ENCODE data around the gene CEPT1.
"Not testable (repeated sequence)": the region's sequence is repeated elsewhere in the genome, so short reads cannot be mapped to it uniquely, and the experiment has no call there.

Gene CEPT1

GRCh38 chr1:111139956-111140679, at the start of gene CEPT1, which contains the start of gene DRAM2:
CEPT1 (plus strand) TSS chr1:111140223; CDS start chr1:111147715, 7,492 bp downstream.
DRAM2 (minus strand) TSS chr1:111140093; CDS start chr1:111131554, 8,539 bp downstream.
- in situ Hi-C loops (cut with HindIII; ENCODE audit: low sequenced_read_pairs), result no loop called here

- in situ Hi-C loops (cut with HindIII; ENCODE audit: low sequenced_read_pairs), result not testable (repeated sequence)
Observed at GRCh38 chr1:111095421-111095820, 44.6 kb upstream of the CEPT1 start.

GRCh38 chr1:111097356-111098099, 42.5 kb upstream of the CEPT1 start:
- in situ Hi-C loops (cut with HindIII; ENCODE audit: low sequenced_read_pairs), result no loop called here

DNA sequence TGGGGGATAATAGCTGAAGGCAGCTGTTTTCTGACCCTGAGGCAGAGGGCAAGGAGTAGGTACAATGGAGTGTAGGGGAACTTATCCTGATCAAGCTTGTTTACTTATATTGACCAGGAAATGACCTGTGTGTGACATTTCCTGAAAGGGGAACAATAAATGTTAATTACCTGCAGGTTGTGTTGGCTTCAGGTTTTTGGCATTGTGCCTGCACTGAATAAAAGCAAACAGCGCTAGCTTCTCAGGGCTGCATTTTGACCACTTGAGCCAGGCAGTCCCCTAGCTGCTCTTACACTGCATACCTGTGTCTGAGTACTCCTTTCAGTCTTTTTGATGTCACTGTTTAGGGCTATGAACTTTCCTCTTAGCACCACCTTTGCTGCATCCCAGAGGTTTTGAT, 40.7 kb upstream of the CEPT1 start:
- in situ Hi-C loops (cut with HindIII; ENCODE audit: low sequenced_read_pairs), result no loop called here

GRCh38 chr1:111101854-111102642, 38.0 kb upstream of the CEPT1 start:
- in situ Hi-C loops (cut with HindIII; ENCODE audit: low sequenced_read_pairs), result no loop called here

GRCh38 chr1:111104981-111105380, 35.0 kb upstream of the CEPT1 start:
- in situ Hi-C loops (cut with HindIII; ENCODE audit: low sequenced_read_pairs), result no loop called here

DNA sequence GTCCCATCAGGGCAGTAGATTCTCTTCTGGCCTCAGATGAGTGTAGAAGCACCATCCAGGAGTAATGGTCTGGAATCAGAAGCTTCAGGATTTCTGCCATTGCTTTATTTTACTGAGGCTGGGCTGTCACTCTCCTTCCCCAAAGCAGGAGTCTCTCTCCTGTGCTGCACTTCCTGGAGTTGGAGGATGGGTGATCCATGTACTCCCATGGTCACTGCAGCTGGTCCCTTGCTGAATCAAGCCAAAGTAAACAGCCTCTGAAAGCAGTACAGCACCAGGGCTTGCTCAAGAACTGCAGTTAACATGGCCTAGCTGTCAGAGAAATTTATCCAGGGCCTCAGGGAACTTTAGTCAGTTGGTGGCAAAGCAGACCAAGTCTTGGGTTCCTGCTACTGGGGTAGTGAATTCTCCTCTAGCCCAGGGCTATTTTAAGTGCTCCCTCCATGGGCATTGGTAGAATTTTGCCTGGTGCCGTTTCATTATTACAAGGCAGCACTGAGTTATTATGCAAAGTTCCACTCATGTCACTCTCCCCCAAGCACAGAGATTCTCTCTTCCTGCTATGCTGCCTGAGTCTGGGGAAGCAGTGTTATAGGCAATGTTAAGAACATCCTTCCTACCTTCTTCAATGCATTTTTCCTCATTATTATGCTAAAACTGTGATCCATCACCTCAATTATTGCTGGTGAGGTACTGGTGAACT, 29.7 kb upstream of the CEPT1 start:
- in situ Hi-C loops (cut with HindIII; ENCODE audit: low sequenced_read_pairs), result no loop called here

GRCh38 chr1:111116496-111116895, 23.5 kb upstream of the CEPT1 start:
- in situ Hi-C loops (cut with HindIII; ENCODE audit: low sequenced_read_pairs), result no loop called here

DNA sequence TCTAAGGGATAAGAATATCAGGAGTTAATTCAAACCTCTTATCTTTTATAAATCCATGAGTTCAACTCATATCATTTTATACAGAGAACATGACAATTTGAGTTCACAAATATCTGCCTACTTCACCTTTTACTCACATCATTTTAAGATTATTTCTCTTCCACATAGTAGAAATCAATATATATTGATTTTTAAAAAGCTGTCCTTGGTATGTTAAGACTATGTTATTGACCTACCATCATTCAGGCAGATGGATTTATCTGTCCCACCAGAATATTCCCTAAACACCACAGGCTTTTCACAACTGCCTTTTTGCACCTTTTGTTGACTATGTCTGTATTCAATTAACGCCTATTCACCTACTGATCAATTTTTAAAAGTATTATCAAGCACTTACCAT, 13.7 kb upstream of the CEPT1 start:
- in situ Hi-C loops (cut with HindIII; ENCODE audit: low sequenced_read_pairs), result no loop called here

GRCh38 chr1:111127923-111128643, 11.9 kb upstream of the CEPT1 start:
- in situ Hi-C loops (cut with HindIII; ENCODE audit: low sequenced_read_pairs), result no loop called here

- in situ Hi-C loops (cut with HindIII; ENCODE audit: low sequenced_read_pairs), result no loop called here
Observed at GRCh38 chr1:111129376-111129775, 10.6 kb upstream of the CEPT1 start.

- in situ Hi-C loops (cut with HindIII; ENCODE audit: low sequenced_read_pairs), result no loop called here
Observed at GRCh38 chr1:111131693-111132092, 8.3 kb upstream of the CEPT1 start.

DNA sequence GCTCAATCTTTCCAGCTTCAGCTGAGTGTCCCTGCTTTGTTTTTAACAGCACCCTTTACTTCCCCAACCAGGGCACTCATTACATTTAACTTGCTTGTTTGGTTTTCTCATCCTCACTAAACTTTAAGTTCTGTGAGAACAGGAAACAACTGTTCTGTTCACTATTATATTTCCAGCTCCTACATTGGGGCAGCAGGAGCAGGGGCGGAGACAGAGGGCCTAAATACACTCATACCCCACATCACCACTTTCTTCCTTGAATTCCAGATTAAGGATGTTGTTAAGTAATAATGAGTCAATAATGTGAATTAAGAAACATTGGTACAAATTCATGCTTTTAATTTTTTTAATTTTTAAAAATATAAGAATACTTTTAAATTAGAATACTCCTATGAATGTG, 6.2 kb upstream of the CEPT1 start:
- in situ Hi-C loops (cut with HindIII; ENCODE audit: low sequenced_read_pairs), result no loop called here

GRCh38 chr1:111139324-111139955, 583 bp upstream of the CEPT1 start:
- in situ Hi-C loops (cut with HindIII; ENCODE audit: low sequenced_read_pairs), result no loop called here

- in situ Hi-C loops (cut with HindIII; ENCODE audit: low sequenced_read_pairs), result no loop called here
Observed at GRCh38 chr1:111140680-111140967, 601 bp downstream of the CEPT1 start.

GRCh38 chr1:111141245-111142220, 1.5 kb downstream of the CEPT1 start:
- in situ Hi-C loops (cut with HindIII; ENCODE audit: low sequenced_read_pairs), result no loop called here

GRCh38 chr1:111142356-111142975, 2.4 kb downstream of the CEPT1 start:
- in situ Hi-C loops (cut with HindIII; ENCODE audit: low sequenced_read_pairs), result no loop called here

- in situ Hi-C loops (cut with HindIII; ENCODE audit: low sequenced_read_pairs), result no loop called here
Observed at GRCh38 chr1:111145542-111145941, 5.5 kb downstream of the CEPT1 start.
